ENCODE measurements around the gene FBXW4.

Gene FBXW4

DNA sequence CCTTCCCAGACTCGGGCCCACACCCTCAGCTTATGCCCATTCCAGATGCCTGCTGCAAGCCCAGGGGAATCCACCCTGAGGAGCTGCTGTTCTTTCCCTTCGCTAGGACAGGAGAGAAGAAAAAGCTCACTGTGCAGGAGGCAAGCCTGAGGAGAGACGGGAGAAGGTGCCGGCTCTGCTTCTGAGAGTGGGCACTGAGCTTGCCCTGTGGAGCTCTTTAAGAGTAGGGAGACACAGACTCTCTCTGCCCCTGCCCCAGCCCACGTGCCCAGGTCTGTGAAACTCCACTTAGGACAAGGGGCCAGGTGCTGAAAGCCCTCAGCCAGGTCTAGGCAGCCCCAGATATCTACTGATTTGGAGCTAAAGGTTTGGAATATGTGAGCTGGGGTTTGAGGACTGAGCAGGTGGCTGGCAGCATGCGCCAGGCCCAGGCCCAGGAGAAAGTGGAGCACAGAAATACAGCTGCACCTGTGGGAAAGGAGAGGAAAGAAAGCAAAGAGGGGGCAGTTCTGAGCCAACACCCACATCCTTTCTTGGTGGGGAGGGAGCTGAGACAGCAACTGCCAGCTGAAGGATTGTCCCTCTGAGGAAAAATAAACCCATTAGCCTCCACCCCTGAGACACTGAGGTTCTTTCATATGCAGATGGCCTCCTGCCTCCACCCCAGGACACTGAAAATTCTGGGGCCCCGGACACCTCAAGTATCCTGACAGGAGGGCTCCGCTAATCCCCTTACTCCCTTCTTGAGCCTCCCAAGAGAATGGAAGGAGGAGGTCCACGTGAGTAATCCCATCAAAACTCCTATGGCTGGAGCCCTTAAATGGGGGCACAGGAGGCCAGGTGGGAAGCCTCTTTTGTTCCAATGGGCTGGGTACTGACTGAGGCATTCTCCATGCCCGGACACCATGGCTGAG lies 114.2 kb downstream of the FBXW4 start:
- DNase-seq (ENCODE audit: low spot score): no peak

DNA sequence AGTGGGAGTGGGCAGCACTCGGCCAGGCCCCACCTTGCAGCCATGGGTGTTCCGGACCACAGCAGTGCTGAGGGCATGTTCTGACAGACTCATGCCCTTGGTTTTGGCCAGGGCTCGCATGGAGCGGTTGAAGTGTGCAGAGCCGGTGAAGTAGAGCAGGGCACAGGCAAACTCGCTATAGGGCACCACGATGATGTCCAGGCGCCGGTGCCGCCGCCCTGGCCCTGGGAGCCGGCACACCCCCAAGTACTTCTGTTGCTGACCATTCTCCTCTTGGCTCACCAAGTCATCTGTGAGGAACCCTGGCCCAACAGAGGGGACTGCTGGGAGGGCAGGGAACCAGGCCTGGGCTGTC lies 115.5 kb downstream of the FBXW4 start:
- DNase-seq (ENCODE audit: low spot score): no peak

DNA sequence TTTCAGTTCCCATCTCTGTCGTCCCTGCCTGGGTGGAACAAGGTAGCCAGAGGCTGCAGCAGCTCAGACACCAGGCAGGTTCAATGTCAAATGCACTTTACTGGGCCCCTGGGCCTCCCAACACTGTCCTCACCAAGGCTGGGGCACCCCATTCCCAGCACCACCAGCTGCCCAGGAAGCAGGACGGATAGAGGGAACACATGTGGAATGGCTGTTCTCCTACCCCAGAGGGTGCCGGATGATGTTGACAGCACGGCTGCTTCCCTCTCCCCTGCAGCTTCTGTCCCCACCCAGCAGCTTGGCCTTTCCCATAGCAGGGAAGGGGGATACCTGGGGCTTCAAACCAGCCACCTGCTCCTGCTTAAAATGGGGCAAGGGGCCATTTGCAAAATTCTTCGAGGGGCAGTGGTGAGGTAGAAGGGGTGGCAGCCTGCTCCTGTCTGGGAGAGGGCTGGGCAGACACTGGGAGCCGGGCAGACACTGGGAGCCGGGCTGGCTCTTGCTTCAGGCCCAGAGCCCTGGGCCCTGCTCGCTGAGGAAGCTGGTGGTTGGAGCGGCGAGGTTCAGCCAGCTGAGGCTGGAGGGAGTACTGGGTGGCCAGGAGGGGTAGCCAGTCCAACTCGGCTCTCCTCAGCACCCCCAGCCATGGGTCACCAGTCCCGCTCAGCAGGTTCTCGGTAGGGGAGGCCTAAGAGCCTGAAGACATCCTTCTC lies 116.0 kb downstream of the FBXW4 start:
- no peak for DNase-seq (ENCODE audit: low spot score)

DNA sequence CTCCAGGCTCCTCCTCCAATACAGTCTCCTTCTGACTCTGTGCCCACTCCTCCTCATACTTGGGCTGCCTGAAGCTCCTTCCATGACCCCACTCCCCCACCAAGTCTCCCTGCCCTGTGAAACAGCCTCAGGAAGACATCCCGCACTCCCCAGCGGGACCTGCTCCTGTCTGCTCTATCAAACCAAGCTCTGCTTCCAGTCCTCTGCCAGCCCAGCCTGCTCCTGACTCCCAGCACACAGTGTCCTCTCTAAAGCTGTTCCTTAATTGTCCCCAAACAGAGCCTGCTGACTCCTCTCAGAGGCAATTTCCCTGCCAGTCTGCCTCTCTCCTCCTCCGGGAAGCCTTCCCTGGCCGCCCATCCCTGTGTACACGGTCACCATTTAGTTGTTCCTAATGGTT lies 116.8 kb downstream of the FBXW4 start:
- no peak for DNase-seq (ENCODE audit: low spot score)

DNA sequence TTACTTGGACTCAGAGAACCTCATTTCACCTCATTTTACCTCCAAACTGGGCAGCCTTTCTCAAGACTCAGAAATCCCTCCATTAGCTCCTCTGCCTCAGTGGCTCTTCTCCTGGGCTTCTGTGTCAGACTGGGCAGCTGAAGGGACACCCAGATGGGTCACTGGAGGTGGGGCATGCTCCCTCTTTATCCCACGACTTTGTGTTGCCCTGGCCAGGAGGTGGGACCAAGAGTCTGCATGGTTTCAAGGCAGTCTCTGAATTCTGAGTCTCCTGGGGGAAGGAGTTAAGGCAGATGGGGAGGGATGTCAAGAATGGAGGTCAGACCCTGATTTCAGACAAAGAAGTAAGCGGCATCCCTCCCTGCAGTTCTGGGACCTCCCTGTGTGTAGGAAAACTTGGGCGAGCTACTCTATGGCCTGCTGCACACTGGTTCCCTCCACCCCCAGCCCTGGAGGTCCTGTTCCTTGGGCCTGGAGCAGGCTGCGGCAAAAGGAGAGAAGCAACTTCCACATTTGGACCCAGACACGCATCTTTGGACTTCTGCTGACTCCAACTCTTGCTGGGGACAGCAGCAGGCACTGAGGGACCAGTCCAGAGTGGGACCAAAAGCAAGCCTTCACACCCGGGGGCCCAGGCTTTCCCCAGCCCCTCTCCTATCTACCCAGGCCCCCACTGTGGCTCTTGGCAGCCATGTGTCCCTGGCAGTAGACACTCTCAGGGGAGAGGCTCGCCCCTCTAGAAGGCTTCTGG lies 117.7 kb downstream of the FBXW4 start:
- DNase-seq (ENCODE audit: low spot score): no peak

DNA sequence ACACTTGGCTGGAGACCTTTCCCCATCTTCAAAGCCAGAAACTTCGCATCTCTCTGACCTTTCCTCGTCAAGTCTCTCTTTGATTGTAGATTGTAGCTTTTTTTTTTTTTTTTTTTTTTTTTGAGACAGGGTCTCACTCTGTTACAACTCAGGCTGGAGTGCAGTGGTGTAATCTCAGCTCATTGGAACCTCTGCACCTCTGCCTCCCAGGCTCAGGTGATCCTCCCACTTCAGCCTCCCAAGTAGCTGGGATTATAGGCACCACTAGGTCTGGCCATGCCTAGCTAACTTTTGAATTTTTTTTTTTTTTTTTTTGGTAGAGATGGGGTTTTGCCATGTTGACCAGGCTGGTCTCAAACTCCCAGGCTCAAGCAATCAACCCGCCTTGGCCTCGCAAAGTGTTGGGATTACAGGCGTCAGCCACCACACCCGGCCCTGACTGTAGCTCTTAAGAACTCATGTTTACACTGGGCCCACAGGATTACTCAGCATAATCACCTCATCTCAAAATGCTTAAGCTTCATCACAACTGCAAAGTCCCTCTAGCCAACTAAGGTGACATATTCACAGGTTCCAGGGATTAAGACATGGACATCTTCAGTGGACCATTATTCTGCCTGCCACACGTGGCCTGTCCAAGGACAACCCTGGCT lies 118.6 kb downstream of the FBXW4 start:
- no peak for DNase-seq (ENCODE audit: low spot score)

- DNase-seq (ENCODE audit: low spot score): no peak
Measured at GRCh38 chr10:101575580-101576210, 119.3 kb downstream of the FBXW4 start.

- DNase-seq (ENCODE audit: low spot score): no peak
Measured at GRCh38 chr10:101575091-101575490, 119.9 kb downstream of the FBXW4 start.

DNA sequence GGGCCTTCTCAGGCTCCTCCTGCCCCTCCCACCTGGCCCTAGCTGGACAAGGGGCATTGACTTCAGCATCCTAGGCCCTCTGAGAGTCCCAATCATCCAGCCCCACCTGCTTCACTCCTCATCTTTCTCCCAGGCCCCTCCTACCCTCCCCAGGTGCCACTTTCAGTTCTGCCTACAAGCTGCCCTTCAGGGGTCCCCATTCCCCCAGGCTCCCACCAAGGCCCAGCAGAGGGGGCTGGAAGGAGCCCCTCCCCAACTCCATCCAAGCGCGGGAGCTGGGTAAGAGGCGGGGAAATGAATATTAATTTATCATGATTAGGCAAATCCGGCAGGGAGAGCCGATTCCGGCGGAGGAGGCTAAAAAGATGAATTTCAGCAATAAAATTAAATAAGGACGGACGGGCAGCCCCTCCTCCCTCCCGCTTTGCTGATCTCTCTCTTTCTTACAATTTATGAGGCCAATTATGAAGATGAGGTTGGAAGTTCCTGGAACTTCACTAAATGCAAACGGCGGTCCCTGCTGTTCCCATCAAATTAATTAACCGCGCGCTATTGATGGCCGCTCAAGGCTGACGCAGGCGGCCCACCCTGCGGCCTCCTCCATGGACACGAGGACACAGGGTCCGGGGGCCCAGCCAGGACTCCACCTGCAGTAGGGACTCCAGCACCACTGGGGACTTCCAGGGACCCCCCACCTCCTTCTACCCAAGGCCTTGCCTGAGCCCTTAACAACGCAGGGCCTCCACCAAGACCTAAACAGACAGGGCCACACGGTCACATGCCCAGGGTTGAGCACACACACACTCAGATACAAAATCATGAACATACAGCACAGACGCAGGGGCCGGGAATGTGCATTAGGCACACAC lies 120.9 kb downstream of the FBXW4 start:
- no peak for DNase-seq (ENCODE audit: low spot score)

- no peak for DNase-seq (ENCODE audit: low spot score)
Measured at GRCh38 chr10:101572785-101573184, 122.2 kb downstream of the FBXW4 start.

DNA sequence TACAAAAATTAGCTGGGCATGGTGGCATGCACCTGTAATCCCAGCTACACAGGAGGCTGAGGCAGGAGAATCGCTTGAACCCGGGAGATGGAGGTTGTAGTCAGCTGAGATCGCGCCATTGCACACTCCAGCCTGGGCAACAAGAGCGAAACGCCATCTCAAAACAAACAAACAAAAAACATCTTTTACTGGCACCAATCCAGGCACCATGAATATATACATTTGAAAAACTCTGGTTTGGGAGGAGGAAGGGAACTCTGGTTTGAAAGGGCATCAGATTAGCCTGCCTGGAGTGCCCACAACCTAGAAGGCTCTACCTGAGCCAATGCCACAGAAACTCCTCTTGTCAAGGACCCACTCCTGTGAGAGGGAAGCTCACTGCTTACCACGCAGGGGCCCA lies 122.8 kb downstream of the FBXW4 start:
- no peak for DNase-seq (ENCODE audit: low spot score)

DNA sequence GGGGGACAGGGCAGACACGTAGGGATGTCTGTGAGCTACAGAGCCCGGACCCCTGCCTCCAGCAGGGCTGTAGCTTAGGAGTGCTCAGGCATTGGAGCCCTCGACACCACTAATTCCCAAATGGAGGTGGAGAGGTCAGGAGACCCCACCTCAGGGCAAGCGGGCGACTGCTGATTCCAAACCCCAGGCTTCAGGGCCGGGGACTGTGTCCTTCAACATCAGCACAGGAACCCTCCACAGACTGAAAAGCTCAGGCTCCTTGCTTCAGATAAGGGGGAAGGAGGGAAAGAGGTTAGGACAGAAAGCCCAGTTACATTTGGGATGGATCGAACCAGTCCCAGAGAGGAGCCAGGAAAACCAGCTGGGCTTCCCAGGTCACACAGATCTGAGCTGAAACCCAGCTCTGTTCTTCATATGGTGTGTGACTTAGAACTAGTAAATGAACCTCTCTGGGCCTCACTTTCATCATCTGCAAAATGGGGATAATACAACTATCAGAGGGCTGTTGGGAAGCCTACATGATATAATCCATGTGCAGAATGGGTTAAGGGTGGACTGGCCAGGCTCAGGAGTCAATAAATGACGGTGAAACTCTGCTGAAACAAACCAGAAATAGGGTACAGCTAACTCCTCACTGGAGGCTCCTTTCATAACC lies 123.6 kb downstream of the FBXW4 start:
- DNase-seq (ENCODE audit: low spot score): no peak

- peak; percentile 18 for DNase-seq (ENCODE audit: low spot score)
Measured at GRCh38 chr10:101570428-101571270, 124.3 kb downstream of the FBXW4 start.

- peak; percentile 44 for DNase-seq (ENCODE audit: low spot score)
Measured at GRCh38 chr10:101569622-101570427, 125.1 kb downstream of the FBXW4 start.

DNA sequence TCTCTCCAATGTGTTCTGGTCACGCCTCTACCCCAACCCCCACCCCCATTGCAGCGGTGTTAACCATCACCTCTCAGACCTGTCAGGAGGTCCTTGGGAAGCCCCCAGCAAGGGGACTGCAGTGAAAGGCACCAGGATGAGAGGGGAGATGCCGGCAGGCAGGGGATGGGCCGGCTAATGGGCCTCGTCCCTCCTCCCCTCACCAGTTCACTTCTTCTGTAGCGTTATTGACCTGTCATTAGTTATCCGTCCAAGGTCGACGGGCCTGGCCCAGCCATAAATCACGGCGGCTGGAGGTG lies 125.7 kb downstream of the FBXW4 start:
- no peak for DNase-seq (ENCODE audit: low spot score)

- no peak for DNase-seq (ENCODE audit: low spot score)
Measured at GRCh38 chr10:101568054-101568745, 126.8 kb downstream of the FBXW4 start.

- DNase-seq (ENCODE audit: low spot score): no peak
Measured at GRCh38 chr10:101567165-101568006, 127.6 kb downstream of the FBXW4 start.

Measured in pons (tissue), 1 donor.